ENCODE results near the gene CXXC5. TPM values are rescaled to one million over a fixed set of nuclear protein-coding genes. Genes with fewer than 3 reads are reported as not detected.
"Not testable (repeated sequence)": the region's sequence is repeated elsewhere in the genome, so short reads cannot be mapped to it uniquely, and the experiment has no call there.

Gene CXXC5
- total RNA-seq, 1 donor from 2014 or later, result 151 TPM

- Histone ChIP-seq H3K79me2 (ENCODE audit: insufficient read depth, low read length) (peaks cover 64% of the 10 kb centered on the region), H3K27me3 (ENCODE audit: insufficient read depth, low read length) (no peaks in the 10 kb centered on the region), H3K4me2 (ENCODE audit: low read length) (no peak overlapping the region), H3K4me1 (ENCODE audit: insufficient read depth, low read length) (no peaks in the 10 kb centered on the region), H3K9me3 (ENCODE audit: insufficient read depth, low read depth, low read length) (no peaks in the 10 kb centered on the region), H3K4me3 (ENCODE audit: insufficient read depth, low read depth, low read length) (no peak overlapping the region), H2AFZ (ENCODE audit: low read depth, low read length) (no peak overlapping the region), H3K36me3 (ENCODE audit: insufficient read depth, low read length) (no peaks in the 10 kb centered on the region), H3K27ac (ENCODE audit: low read depth, low read length) (no peak overlapping the region), H4K20me1 (ENCODE audit: insufficient read depth, low read length) (peaks cover 34% of the 10 kb centered on the region), H3K9ac (ENCODE audit: low read length) (no peak overlapping the region)
- TF ChIP-seq EZH2 (IDR thresholded peaks at IDR 0.05; ENCODE audit: insufficient read depth, low read length) (no peak), CTCF (IDR thresholded peaks at IDR 0.05; ENCODE audit: insufficient read depth, low read depth, low read length) (no peak)
- H3K36me3 Mint-ChIP-seq (ENCODE audit: low read depth, unreplicated experiment), result peaks cover 3% of the 10 kb centered on the region
- H3K27ac Mint-ChIP-seq (ENCODE audit: unreplicated experiment), result no peak overlapping the region
- DNase-seq (ENCODE audit: low read depth) (no peak), FAIRE-seq (no peak)
- peaks cover 4% of the 10 kb centered on the region for H3K4me1 Mint-ChIP-seq (ENCODE audit: low read depth, unreplicated experiment)
- no peak overlapping the region for H3K4me3 Mint-ChIP-seq (ENCODE audit: unreplicated experiment)
- no peaks in the 10 kb centered on the region for H3K9me3 Mint-ChIP-seq (ENCODE audit: unreplicated experiment)
- no peaks in the 10 kb centered on the region for H3K27me3 Mint-ChIP-seq (ENCODE audit: low read depth, unreplicated experiment)
Observed at GRCh38 chr5:139611703-139612584, 36.2 kb upstream of the CXXC5 start.

- Histone ChIP-seq H3K9ac (ENCODE audit: low read length) (no peak overlapping the region), H4K20me1 (ENCODE audit: insufficient read depth, low read length) (peaks cover 10% of the 10 kb centered on the region), H3K4me3 (ENCODE audit: insufficient read depth, low read depth, low read length) (no peak overlapping the region), H3K4me2 (ENCODE audit: low read length) (no peak overlapping the region), H3K79me2 (ENCODE audit: insufficient read depth, low read length) (peaks cover 5% of the 10 kb centered on the region), H3K27ac (ENCODE audit: low read depth, low read length) (no peak overlapping the region), H3K4me1 (ENCODE audit: insufficient read depth, low read length) (no peaks in the 10 kb centered on the region), H3K27me3 (ENCODE audit: insufficient read depth, low read length) (no peaks in the 10 kb centered on the region), H3K36me3 (ENCODE audit: insufficient read depth, low read length) (peaks cover 25% of the 10 kb centered on the region), H3K9me3 (ENCODE audit: insufficient read depth, low read depth, low read length) (no peaks in the 10 kb centered on the region), H2AFZ (ENCODE audit: low read depth, low read length) (no peak overlapping the region)
- Mint-ChIP-seq H3K27me3 (ENCODE audit: low read depth, unreplicated experiment) (no peaks in the 10 kb centered on the region), H3K9me3 (ENCODE audit: unreplicated experiment) (no peaks in the 10 kb centered on the region), H3K4me1 (ENCODE audit: low read depth, unreplicated experiment) (no peaks in the 10 kb centered on the region), H3K36me3 (ENCODE audit: low read depth, unreplicated experiment) (peaks cover 17% of the 10 kb centered on the region), H3K27ac (ENCODE audit: unreplicated experiment) (no peak overlapping the region), H3K4me3 (ENCODE audit: unreplicated experiment) (no peak overlapping the region)
- TF ChIP-seq CTCF (IDR thresholded peaks at IDR 0.05; ENCODE audit: insufficient read depth, low read depth, low read length), result no peak
- FAIRE-seq, result no peak
- DNase-seq (ENCODE audit: low read depth), result no peak
Observed at GRCh38 chr5:139619861-139620260, 28.3 kb upstream of the CXXC5 start.

DNA sequence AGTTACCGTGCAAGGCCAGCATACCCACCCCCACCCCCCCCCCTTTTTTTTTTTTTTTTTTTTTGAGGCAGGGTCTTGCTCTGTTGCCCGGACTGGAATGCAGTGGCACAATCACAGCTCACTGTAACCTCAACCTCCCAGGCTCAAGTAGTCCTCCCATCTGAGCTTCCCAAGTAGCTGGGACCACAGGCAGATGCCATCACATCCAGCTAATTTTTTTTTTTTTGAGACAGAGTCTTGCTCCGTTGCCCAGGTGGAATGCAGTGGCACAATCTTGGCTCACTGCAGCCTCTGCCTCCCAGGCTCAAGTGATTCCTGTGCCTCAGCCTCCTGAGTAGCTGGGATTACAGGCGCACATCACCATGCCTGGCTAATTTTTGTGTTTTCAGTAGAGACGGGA lies 22.8 kb upstream of the CXXC5 start:
- H3K4me3 ChIP-seq (ENCODE audit: insufficient read depth, low read depth, low read length); H3K4me1 ChIP-seq (ENCODE audit: insufficient read depth, low read length); DNase-seq (ENCODE audit: low read depth); H4K20me1 ChIP-seq (ENCODE audit: insufficient read depth, low read length); H2AFZ ChIP-seq (ENCODE audit: low read depth, low read length); FAIRE-seq; H3K9ac ChIP-seq (ENCODE audit: low read length); H3K4me3 Mint-ChIP-seq (ENCODE audit: unreplicated experiment); H3K9me3 ChIP-seq (ENCODE audit: insufficient read depth, low read depth, low read length); H3K27ac Mint-ChIP-seq (ENCODE audit: unreplicated experiment); H3K9me3 Mint-ChIP-seq (ENCODE audit: unreplicated experiment); H3K27ac ChIP-seq (ENCODE audit: low read depth, low read length); H3K4me2 ChIP-seq (ENCODE audit: low read length); H3K27me3 ChIP-seq (ENCODE audit: insufficient read depth, low read length); H3K4me1 Mint-ChIP-seq (ENCODE audit: low read depth, unreplicated experiment); H3K79me2 ChIP-seq (ENCODE audit: insufficient read depth, low read length); H3K27me3 Mint-ChIP-seq (ENCODE audit: low read depth, unreplicated experiment): not testable (repeated sequence)
- H3K36me3 Mint-ChIP-seq (ENCODE audit: low read depth, unreplicated experiment), result peaks cover 19% of the 10 kb centered on the region
- H3K36me3 ChIP-seq (ENCODE audit: insufficient read depth, low read length), result peaks cover 47% of the 10 kb centered on the region
